Measurements from ENCODE around the gene KIAA1191.
A peak's percentile ranks its signal among the peaks of the same experiment; 100 is the strongest.

Gene KIAA1191

DNA sequence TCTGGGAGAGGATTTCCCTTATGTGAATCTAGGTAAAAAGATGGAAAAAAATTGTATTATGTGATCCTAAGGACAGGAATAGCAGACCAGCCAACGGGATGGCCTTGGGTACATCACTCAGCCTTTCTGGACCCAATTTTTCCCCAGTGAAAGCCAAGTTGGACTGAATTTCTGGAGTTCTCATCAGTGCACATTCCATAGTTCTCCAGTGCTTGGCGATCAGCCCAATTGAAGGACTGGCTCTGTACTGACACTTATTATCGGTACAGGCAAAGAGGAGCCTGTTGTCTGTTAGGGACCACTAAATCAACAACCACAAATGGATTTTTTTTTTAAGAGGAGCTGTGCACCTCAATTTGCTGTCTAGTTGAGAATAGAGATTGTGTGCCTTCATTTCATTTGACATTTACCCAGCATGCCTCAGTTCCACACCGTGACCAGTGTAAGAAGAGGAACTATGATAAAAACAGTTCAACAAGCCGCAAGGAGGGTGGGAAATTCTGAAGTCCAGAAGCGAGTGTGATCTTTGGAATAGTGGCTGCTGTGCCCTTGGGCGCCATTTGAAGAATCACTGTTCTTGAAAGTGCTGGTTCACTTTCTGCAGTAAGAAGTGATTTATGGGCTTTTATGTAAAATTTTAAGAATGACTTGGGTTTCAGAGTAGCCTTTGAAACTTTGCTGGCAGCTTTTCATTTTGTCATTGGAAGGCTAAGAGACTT, 11.7 kb upstream of the KIAA1191 start:
- no peak overlapping the region for H3K27ac ChIP-seq (ENCODE audit: low read length)
- no peaks in the 10 kb centered on the region for H3K36me3 ChIP-seq (ENCODE audit: control insufficient read depth, low read depth, low read length)
- H3K4me3 ChIP-seq (ENCODE audit: low read length), result no peak overlapping the region
- H3K9ac ChIP-seq (ENCODE audit: low read length), result no peak overlapping the region
- H3K27me3 ChIP-seq (ENCODE audit: control insufficient read depth, insufficient read depth, low read length), result no peaks in the 10 kb centered on the region
- no peaks in the 10 kb centered on the region for H3K4me1 ChIP-seq (ENCODE audit: control insufficient read depth, low read depth, low read length)
- H3K9me3 ChIP-seq (ENCODE audit: control insufficient read depth, low read depth, low read length), result no peaks in the 10 kb centered on the region

DNA sequence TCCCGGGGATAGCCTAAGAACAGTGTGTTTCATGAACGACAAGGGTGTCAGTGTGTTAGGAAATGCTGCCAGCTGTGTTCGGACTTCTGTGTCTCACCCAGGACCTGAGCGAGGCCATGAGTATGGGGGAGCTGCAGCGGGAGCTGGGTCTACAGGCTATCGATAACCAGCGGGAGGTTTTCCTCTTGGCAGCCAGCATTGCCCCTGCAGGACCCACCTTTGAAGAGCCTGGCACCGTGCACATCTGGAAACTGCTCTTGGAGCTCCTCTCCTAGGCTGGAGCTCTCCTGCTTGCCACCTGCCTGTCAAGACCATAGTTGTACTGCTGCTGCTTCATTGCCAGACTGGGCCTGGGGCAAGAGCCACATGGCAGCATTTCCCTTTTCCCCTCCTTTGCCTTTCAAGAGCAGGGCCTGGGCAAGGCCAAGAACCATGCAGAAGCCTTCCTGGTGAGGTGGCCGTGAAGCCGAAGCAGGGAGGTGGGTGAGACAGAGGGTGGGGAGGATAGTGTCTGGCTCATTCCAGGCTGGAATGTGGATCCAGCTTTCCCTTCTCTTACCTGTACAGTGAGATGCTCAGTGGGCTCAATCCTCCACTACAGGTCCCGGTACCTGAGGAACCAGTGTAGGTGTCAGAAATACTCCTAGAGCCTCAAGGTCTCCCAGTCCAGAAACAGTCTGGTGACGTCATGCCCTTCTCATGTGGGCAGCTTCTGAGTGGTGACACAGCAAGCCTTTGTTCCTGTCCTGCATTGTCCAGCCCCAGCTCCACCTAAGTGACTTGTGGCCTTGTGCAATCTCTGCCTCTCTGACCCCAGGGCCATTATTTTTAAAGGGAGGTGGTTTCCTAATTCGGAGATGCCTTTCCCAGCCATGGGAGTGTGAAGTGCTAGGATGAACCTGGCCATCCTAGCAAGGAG, 10.3 kb upstream of the KIAA1191 start:
- Histone ChIP-seq H3K36me3 (ENCODE audit: control insufficient read depth, low read depth, low read length) (no peaks in the 10 kb centered on the region), H3K27ac (ENCODE audit: low read length) (no peak overlapping the region), H3K4me3 (ENCODE audit: low read length) (no peak overlapping the region), H3K9ac (ENCODE audit: low read length) (no peak overlapping the region), H3K9me3 (ENCODE audit: control insufficient read depth, low read depth, low read length) (no peaks in the 10 kb centered on the region), H3K27me3 (ENCODE audit: control insufficient read depth, insufficient read depth, low read length) (peaks cover 9% of the 10 kb centered on the region), H3K4me1 (ENCODE audit: control insufficient read depth, low read depth, low read length) (no peaks in the 10 kb centered on the region)

DNA sequence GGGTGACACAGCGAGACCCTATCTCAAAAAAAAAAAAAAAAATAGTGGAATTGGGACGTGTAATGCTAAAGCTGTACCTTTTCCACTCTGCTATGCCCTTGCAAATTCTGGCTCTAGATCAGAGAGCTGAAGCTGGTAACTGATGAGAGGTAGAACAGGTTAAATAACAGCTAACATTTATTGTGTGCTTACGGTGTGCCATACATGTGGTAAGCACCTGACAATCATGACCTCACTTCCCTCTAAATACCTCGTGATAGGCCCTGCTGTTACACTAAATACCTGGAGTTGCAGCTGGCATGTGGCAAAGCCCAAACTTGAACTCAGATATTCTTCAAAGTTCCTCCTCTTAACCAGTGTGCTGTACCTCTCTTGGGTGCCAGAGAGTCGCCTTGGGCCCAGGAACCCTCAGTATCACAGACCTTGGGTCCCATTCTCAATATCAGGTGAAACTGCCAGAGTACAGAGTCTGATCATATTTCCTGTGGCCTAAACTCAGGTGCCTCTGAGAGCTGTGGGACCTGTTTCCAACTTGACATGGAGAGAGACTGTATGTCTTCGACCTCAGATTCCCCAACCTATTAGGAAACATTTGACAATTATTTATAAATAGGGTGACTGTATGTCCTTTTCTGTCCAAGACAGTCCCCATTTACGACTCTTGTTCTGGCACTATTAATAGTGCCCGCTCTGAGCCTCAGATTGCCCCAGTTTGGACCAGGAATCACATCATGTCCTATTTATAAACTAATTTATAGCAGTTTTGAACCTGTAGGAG, 8.6 kb upstream of the KIAA1191 start:
- no peaks in the 10 kb centered on the region for H3K36me3 ChIP-seq (ENCODE audit: control insufficient read depth, low read depth, low read length)
- H3K9me3 ChIP-seq (ENCODE audit: control insufficient read depth, low read depth, low read length), result no peaks in the 10 kb centered on the region
- peaks cover 27% of the 10 kb centered on the region for H3K27me3 ChIP-seq (ENCODE audit: control insufficient read depth, insufficient read depth, low read length)
- H3K9ac ChIP-seq (ENCODE audit: low read length), result no peak overlapping the region
- no peak overlapping the region for H3K27ac ChIP-seq (ENCODE audit: low read length)
- H3K4me1 ChIP-seq (ENCODE audit: control insufficient read depth, low read depth, low read length), result no peaks in the 10 kb centered on the region
- H3K4me3 ChIP-seq (ENCODE audit: low read length), result no peak overlapping the region

DNA sequence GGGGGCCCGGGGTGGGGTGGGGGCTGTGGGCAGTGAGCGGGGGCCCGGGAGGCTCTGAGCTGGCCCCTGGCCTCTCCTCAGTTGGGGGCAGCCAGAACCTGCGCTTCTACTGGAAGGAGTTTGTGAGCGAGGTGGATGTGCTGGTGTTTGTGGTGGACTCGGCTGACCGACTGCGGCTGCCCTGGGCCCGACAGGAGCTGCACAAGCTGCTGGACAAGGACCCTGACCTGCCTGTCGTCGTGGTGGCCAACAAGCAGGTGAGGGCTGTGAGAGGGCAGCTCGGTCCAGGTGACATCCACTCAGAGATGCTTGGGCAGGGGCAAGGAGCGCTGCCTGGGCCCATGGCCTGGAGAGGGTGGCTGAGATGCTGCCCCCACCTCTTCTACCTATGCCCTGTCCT, 7.2 kb upstream of the KIAA1191 start:
- Histone ChIP-seq H3K36me3 (ENCODE audit: control insufficient read depth, low read depth, low read length) (no peaks in the 10 kb centered on the region), H3K4me1 (ENCODE audit: control insufficient read depth, low read depth, low read length) (no peaks in the 10 kb centered on the region), H3K27me3 (ENCODE audit: control insufficient read depth, insufficient read depth, low read length) (peaks cover 41% of the 10 kb centered on the region), H3K9ac (ENCODE audit: low read length) (no peak overlapping the region), H3K27ac (ENCODE audit: low read length) (no peak overlapping the region), H3K4me3 (ENCODE audit: low read length) (no peak overlapping the region), H3K9me3 (ENCODE audit: control insufficient read depth, low read depth, low read length) (no peaks in the 10 kb centered on the region)

DNA sequence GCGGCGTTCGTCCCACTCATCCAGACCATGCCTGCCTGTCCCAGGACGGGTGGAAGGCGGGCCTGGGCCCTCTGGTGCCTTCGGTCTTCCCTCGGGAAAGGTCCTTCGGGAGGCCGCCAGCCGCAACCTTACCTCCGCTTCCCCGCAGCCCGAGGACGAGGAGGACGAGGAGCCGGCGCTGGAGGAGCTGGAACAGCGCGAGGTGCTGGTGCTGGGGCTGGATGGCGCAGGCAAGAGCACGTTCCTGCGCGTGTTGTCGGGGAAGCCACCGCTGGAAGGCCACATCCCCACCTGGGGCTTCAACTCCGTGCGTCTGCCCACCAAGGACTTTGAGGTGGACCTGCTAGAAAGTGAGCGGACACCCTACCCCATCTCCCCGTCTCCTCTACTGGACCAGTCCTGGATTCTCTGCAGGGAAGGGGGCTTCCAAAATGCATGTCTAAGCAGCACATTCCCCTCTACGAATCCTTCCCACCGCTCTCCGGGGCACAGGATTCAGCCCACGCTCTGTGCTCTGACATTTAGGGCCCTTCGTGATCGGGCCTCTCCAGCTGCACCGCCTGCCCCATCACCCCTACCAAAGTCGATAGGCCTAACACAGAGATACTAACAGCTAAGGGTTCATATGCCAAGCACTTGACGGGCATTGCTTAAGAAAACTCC, 4.8 kb upstream of the KIAA1191 start:
- Histone ChIP-seq H3K27ac (ENCODE audit: low read length) (no peak overlapping the region), H3K27me3 (ENCODE audit: control insufficient read depth, insufficient read depth, low read length) (peaks cover 61% of the 10 kb centered on the region), H3K4me3 (ENCODE audit: low read length) (peak overlapping the region; percentile 69), H3K36me3 (ENCODE audit: control insufficient read depth, low read depth, low read length) (no peaks in the 10 kb centered on the region), H3K9ac (ENCODE audit: low read length) (peak overlapping the region; percentile 16), H3K4me1 (ENCODE audit: control insufficient read depth, low read depth, low read length) (peaks cover 3% of the 10 kb centered on the region), H3K9me3 (ENCODE audit: control insufficient read depth, low read depth, low read length) (no peaks in the 10 kb centered on the region)

DNA sequence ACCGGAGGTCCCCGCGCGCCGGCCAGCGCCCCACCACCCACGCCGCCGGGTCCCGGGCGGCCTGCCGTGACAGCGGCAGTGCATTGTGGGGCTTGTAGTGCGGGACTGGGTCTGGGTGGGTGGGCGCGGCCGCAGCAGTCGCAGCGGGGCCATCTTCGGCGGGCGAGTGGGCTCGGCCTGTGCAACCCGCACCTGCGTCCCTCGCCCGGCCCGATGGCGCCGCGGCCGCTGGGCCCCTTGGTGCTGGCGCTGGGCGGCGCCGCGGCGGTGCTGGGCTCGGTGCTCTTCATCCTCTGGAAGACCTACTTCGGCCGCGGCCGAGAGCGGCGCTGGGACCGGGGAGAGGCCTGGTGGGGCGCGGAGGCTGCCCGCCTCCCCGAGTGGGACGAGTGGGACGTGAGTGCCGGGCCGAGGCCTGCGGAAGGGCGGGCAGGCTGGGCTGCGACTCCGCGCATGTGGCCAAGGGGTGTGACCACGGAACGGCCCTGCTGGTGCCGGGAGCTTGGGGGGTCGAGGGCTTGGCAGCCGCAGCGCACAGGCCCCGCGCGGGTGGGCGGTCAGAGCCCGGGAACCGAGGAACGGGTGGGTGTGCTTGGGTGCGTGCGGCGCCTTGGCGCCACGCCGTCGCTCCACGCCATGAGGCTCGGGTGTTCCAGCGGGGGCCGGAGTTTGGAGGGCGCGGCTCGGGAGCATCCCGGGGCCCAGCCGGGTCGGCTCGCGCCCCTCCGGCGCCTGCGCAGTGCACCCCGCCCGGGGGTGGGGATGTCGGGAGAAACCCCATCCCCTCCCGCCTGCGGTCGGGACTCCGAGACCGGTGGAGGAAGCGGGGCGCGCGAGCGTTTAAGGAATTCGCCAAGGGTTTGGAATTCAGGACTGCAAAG, 4.0 kb upstream of the KIAA1191 start, which contains the start of gene ARL10:
Gene ARL10, plus strand, starts transcription at position 137 of the 881 bp plus-strand sequence. Its CDS starts 77 bp downstream, at position 214.
- peaks cover 61% of the 10 kb centered on the region for H3K27me3 ChIP-seq (ENCODE audit: control insufficient read depth, insufficient read depth, low read length)

DNA sequence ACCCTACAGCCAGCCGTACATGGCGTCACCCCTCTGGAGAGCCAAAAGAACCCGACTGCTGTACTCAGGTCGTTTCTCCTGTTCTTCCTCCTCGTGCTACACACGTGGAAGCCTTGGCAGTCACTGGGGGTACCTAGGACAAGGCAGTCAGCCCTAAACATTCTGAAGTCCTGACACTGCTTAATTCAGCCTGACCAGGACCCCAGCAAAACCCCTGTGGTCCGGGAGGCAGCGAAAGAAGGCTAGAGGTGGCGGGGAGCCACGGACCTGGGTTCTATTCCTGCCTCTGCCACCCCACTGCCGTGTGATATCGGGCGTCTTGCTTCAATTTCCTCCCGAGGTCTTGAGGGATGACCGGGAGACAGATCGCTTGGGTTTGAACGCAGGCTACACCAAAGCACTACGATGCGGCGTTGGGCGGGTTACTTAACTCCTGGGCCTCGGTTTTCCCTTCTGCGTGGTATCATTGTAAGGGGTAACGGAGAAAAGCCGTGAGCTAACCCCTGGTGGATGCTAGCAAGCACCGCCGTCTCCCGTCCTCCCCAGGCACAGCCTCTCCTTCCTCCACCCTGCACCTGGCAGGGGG, 3.3 kb upstream of the KIAA1191 start:
- Histone ChIP-seq H3K9me3 (ENCODE audit: control insufficient read depth, low read depth, low read length) (no peaks in the 10 kb centered on the region), H3K27ac (ENCODE audit: low read length) (no peak overlapping the region), H3K27me3 (ENCODE audit: control insufficient read depth, insufficient read depth, low read length) (peaks cover 61% of the 10 kb centered on the region), H3K4me1 (ENCODE audit: control insufficient read depth, low read depth, low read length) (peaks cover 3% of the 10 kb centered on the region), H3K36me3 (ENCODE audit: control insufficient read depth, low read depth, low read length) (no peaks in the 10 kb centered on the region), H3K4me3 (ENCODE audit: low read length) (peak overlapping the region; percentile 69), H3K9ac (ENCODE audit: low read length) (no peak overlapping the region)

More for the DNA sequence above, 4.0 kb upstream of the KIAA1191 start, which contains the start of gene ARL10:
- H3K9ac ChIP-seq (ENCODE audit: low read length), result peak within 1 kb of the TSS; percentile 16
- no peaks in the 10 kb centered on the region for H3K36me3 ChIP-seq (ENCODE audit: control insufficient read depth, low read depth, low read length)
- H3K4me1 ChIP-seq (ENCODE audit: control insufficient read depth, low read depth, low read length), result peaks cover 3% of the 10 kb centered on the region
- H3K9me3 ChIP-seq (ENCODE audit: control insufficient read depth, low read depth, low read length), result no peaks in the 10 kb centered on the region
- no peak within 1 kb of the TSS for H3K27ac ChIP-seq (ENCODE audit: low read length)
- peak within 1 kb of the TSS; percentile 69 for H3K4me3 ChIP-seq (ENCODE audit: low read length)

DNA sequence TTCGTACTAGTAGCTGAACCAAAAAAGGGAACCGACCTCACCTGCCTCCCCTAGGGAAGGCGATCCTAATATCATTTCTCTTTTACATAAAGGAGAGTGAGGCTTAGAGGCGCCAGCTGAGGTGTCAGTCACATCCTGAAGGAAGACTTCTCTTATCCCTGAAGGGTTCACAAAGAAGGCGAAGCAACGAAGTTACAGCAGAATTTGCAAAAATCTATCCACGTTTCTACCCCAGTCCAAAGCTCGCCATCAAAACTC, 598 bp upstream of the KIAA1191 start:
- Histone ChIP-seq H3K27me3 (ENCODE audit: control insufficient read depth, insufficient read depth, low read length) (peaks cover 55% of the 10 kb centered on the region), H3K4me3 (ENCODE audit: low read length) (peak overlapping the region; percentile 93), H3K4me1 (ENCODE audit: control insufficient read depth, low read depth, low read length) (peaks cover 3% of the 10 kb centered on the region), H3K9me3 (ENCODE audit: control insufficient read depth, low read depth, low read length) (no peaks in the 10 kb centered on the region), H3K27ac (ENCODE audit: low read length) (no peak overlapping the region), H3K36me3 (ENCODE audit: control insufficient read depth, low read depth, low read length) (peaks cover 18% of the 10 kb centered on the region), H3K9ac (ENCODE audit: low read length) (peak overlapping the region; percentile 95)

DNA sequence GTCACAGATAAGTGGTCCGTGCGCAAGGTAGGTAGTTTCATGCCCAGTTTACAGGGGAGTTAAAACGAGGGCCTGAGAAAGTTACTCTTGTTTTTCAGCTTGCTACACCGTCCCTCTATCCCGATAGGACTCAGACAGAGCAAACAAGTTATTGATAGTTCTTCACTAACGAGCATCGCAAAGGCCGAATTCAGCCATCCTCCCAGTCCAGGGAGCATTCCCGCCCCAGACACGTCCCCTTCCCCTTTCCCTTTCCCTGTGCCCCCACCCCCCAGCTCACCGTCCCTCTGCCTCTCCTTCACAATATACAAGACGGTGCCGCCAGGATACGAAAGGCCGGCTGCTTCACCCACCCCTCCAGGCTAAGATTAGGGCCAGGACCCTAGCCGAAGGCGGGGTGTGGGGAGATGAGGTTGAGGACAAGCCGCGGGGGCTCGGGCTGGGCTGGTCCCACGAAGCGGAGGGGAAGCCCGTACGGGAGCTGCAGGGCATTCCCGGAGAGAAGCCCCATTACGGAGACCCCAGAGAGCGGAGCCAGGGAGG, 599 bp downstream of the KIAA1191 start:
- Histone ChIP-seq H3K4me3 (ENCODE audit: low read length) (peak overlapping the region; percentile 93), H3K9ac (ENCODE audit: low read length) (peak overlapping the region; percentile 95), H3K4me1 (ENCODE audit: control insufficient read depth, low read depth, low read length) (peaks cover 3% of the 10 kb centered on the region), H3K36me3 (ENCODE audit: control insufficient read depth, low read depth, low read length) (peaks cover 20% of the 10 kb centered on the region), H3K27ac (ENCODE audit: low read length) (peak overlapping the region; percentile 91), H3K27me3 (ENCODE audit: control insufficient read depth, insufficient read depth, low read length) (peaks cover 43% of the 10 kb centered on the region), H3K9me3 (ENCODE audit: control insufficient read depth, low read depth, low read length) (no peaks in the 10 kb centered on the region)

DNA sequence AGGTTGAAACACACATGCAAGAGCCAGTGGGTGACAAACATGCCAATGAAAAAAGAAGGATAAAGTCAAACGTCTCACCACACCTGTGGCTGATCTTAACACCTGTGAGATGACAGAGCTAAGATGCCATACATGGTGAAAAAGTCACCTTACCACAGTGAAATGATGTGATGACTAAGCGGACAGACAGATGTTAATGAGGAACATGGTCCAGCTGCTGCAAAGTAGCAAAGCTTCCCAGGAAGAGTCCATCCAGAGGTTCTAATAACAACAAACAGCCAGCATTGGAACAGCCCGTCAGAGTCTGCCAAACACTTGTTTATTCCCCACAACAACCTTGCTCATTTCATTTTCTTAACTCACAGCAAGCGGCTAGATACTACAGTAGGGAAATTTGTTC, 1.9 kb downstream of the KIAA1191 start:
- H3K36me3 ChIP-seq (ENCODE audit: control insufficient read depth, low read depth, low read length), result peaks cover 28% of the 10 kb centered on the region
- no peak overlapping the region for H3K9ac ChIP-seq (ENCODE audit: low read length)
- H3K9me3 ChIP-seq (ENCODE audit: control insufficient read depth, low read depth, low read length), result no peaks in the 10 kb centered on the region
- no peak overlapping the region for H3K27ac ChIP-seq (ENCODE audit: low read length)
- peaks cover 3% of the 10 kb centered on the region for H3K4me1 ChIP-seq (ENCODE audit: control insufficient read depth, low read depth, low read length)
- no peak overlapping the region for H3K4me3 ChIP-seq (ENCODE audit: low read length)
- peaks cover 30% of the 10 kb centered on the region for H3K27me3 ChIP-seq (ENCODE audit: control insufficient read depth, insufficient read depth, low read length)

All from iPS-18a (cell line).